Gastrocnemius medialis (tissue), 4 donors: ENCODE data around the gene GRK4.

Source experiments
- CTCF ChIP-seq, 5 experiments: fragments of 450-650 bp in 3 of 5; fragments of 200-600 bp in 2 of 5; sonication (generic) in 2 of 5; IDR thresholded peaks in 4 of 5; conservative IDR thresholded peaks in 1 of 5; 1 replicate in 4 of 5; 2 replicates in 1 of 5; pipeline ENCODE4 v1.5.1; 2016 to 2019; ENCODE audit warnings: antibody characterized with exemption in 5 of 5, mild to moderate bottlenecking in 3 of 5, moderate library complexity in 3 of 5
- POLR2A ChIP-seq, 2 donors: fragments of 450-650 bp; IDR thresholded peaks; one replicate each; pipeline ENCODE4 v1.6.1; 2017; ENCODE audit warnings: antibody characterized with exemption in 2 of 2, mild to moderate bottlenecking in 2 of 2, moderate library complexity in 2 of 2

GRCh38 chr4:2958446-2958845, 4.9 kb upstream of the GRK4 start:
- TF ChIP-seq CTCF (IDR thresholded peaks at IDR 0.05 in 4 of 5, conservative IDR thresholded peaks at IDR 0.05 in 1 of 5) = no peak
- no peak for TF ChIP-seq POLR2A (IDR thresholded peaks at IDR 0.05)
